HG02970 (cell line): Measurements from ENCODE around the gene FUT4.
"Not testable (repeated sequence)": the region's sequence is repeated elsewhere in the genome, so short reads cannot be mapped to it uniquely, and the experiment has no call there.

Experiments used
- ATAC-seq: cut with Tn5 transposase; IDR thresholded peaks from one replicate; pipeline ENCODE4 v1.9.1; 2021; ENCODE audit warnings: mild to moderate bottlenecking, moderate library complexity, moderate number of reproducible peaks; ENCODE audit not compliant: unreplicated experiment, low FRiP score

The FUT4 gene

DNA sequence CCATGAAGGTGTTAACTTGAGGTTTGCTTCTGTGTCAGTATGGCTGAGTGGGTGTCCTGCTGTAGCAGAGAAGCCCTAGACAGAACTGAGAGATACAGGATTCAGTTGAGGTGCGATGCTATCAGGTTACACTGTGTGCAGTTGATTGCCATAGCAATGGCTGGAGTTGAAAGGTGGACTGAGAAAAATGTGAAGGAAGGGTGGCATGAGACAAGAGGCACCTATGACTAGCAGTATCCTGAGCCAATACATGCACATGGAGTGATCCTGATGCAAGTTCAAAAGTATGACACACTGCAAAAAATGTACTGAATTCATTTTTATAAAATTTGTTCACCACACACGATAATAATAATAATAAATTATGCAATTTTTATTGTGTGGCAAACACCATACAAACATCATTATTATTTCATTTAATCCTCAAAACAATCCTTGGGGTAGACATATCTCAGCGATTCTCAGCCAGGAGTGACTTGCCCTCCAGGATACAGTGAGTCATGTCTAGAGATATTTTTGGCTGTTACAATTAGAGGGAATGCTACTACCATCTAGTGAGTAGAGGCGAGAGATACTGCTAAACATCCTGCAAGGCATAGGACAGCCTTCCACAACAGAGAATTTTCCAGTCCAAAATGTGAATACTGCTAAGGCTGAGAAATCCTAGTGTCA is 19.6 kb downstream of the FUT4 start:
- no peak for ATAC-seq

DNA sequence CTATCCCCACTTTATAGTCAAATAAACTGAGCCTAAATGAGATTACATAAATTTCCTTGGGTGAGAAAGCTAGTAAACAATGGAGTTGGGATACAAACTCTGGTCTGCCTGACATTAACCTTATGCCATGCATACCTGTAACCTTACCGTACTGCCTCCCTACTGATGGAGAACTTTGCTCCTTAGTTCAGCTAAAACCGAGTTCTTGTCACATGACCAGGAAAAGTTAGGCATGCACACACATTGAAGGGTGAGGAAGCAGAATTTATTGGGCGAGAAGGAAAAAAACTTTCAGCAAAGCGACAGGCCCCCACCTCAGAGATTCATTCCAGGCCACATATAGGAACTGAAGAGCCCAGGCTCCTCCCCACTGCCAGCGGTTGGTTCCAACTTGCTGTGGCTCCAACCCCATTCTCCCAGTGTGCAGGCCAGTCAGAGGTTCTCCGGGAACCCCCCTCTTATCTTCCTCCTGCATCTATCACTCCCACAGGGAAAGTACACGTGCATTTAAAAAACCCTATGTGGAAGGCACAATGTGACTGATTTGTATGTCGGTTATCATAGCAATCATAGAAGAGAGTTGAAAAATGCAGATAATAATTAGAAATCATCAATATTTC is 20.2 kb downstream of the FUT4 start:
- ATAC-seq: no peak

DNA sequence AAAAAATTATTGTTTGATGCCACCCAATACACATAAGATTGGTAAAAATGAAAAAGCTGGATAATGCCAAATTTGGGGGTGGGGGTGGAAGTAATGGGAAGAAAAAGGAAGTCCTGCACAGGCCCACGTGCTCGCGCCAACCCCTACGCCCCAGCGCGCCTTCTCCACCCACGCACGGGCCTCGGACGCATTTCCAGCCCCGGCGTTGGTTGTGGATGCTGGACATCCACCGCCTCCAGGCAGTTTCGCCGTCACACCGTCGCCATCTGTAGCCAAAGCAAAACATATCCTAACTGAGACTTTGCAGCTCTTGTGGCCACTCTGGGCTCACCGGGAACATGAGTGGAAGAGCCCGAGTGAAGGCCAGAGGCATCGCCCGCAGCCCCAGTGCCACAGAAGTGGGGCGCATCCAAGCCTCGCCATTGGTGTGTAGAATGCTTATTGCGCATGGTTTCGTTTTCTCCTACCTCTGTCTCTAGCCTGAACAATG is 23.5 kb downstream of the FUT4 start, which contains the start of gene PIWIL4:
TSS of gene PIWIL4 (plus strand) at position 188 of the 490 bp plus-strand sequence. CDS start at position 339, 151 bp downstream.
- ATAC-seq: no peak

DNA sequence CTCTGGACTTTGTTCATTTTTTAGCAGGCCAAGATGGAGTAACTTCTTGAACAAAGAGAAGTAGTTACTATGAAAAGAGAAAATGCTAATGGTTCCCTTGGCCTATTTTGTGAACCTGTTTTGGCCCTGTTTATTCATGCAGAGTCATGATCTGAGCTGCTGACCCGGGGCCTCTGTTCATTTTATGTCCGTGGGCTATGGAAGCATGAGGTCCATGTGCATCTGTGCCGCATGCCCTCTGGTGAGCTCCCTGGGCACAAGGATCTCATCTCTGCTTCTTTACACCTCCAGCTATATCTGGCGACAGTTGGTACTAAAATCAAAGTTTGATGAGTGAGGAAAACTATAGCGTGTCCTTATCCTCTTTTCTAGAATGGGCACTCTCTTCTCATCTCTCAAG is 24.5 kb downstream of the FUT4 start:
- ATAC-seq: no peak

DNA sequence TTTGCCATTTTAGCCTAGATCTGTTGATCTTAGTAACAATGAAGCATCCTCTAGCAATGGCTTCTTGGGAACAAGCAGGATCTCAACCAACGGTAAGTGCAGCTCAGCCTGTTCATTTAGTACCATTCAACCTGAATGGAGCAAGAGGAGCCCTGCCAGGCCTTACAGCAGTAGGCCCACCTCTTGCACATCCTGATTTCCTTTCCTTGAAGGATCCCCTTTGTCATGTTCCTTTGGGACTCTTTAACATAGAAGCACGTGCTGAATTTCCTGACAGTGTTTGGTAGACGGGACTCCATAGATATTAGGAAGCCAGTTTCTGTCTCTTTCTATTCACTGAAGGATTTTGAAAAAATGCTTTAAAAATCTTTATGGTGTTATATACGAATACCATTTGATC is 25.0 kb downstream of the FUT4 start:
- ATAC-seq: no peak

DNA sequence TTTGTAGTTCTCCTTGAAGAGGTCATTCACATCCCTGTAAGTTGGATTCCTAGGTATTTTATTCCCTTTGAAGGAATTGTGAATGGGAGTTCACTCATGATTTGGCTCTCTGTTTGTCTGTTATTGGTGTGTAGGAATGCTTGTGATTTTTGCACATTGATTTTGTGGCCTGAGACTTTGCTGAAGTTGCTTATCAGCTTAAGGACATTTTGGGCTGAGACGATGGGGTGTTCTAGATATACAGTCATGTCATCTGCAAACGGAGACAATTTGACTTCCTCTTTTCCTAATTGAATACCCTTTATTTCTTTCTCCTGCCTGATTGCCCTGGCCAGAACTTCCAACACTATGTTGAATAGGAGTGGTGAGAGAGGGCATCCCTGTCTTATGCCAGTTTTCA is 29.3 kb downstream of the FUT4 start:
- not testable (repeated sequence) for ATAC-seq

DNA sequence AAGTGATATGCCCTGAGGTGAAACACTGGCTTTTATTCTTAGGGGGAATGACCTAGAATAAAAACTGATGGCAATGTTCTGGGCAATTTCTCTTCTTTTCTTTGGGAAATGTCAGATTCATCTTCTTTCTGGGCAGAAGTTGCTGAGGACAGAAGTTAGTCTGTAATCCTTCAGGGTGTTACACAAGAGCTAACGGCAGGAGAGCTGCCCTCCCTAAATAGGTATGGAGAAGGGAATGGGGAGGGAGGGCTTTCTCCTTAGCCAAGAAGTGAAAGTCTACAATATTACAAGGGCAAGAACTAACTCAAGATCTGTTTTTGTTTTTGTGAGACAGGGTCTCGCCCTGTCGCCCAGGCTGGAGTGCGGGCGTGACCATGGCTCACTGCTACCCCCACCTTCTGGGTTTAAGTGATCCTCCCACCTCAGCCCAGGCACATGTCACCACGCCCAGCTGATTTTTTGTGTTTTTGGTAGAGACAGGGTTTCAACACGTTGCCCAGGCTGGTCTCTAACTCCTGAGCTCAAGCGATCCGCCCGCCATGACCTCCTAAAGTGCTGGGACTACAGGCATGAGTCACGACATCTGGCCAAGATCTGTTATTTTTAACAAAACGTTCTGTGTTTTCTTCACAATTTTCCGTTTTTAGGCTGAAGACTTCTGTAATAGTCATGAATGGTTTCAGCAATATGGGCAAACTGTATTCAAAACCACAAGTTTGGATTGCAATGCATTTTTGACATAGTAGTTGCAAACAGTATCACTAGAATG is 30.7 kb downstream of the FUT4 start:
- no peak for ATAC-seq

DNA sequence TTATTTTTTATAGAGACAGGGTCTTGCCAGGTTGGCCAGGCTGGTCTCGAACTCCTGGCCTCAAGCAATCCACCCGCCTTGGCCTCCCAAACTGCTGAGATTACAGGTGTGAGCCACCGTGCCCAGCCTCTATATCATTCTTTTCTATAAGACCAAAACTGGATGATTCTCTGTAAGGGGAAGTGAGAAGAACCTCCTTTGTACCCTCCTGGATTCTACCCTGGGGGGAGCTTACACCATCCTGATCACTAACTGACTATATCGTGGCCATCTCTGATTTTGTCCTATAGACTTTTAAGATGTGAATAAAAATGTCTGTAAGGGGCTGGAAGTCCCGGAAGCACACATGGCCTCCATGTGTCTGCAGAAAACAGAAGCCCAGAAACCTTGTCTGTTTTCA is 32.6 kb downstream of the FUT4 start:
- ATAC-seq: no peak

DNA sequence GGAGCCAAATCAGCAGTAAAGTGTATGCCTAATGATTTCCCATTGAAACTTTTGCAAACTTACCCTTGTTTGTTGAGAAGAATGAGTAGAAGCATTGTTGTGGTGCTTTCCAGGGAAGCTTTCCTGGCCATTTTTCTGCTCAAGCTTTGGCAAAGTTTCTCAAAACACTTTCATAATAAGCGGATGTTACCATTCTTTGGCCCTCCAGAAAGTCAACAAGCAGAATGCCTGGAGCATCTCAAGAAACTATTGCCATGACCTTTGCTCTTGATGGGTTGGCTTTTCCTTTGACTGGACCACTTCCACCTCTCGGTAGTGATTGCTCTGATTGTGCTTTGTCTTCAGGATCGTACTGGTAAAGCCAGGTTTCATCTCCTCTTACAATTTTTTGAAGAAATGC is 34.1 kb downstream of the FUT4 start:
- ATAC-seq: no peak

- no peak for ATAC-seq
These were observed 38.2 kb downstream of the FUT4 start for GRCh38 chr11:94581926-94582325.

DNA sequence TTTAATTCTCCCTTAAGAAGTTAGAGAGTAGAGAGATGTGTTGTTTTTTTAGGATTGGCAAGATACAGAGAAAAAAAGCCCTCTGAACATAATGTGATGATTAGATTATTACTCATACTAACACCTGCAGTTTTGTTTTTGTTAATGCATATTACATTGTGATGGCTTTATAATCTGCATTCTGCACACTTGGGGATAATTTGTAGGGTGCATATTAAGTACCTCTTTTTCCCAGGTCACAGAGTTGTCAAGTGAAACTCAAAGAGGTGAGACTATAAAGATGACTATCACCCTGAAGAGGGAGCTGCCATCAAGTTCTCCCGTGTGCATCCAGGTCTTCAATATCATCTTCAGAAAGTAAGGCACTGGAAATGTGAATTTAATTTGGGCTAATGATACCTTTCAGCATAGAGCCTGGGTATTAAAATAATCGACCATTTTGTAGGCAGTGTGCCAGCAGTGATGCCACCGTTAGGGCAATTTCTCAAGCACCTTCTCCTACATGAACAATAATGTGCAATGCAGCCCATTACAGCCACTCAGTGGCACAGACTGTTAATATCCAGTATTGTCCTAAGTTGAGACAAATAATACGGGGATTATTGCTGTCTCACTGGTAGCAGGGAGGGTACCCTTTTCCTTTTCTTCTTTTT is 39.6 kb downstream of the FUT4 start:
- ATAC-seq: no peak

GRCh38 chr11:94583866-94584500 is 40.3 kb downstream of the FUT4 start:
- no peak for ATAC-seq

- ATAC-seq: no peak
These were observed 41.3 kb downstream of the FUT4 start for GRCh38 chr11:94584978-94585377.

- ATAC-seq: no peak
These were observed 41.7 kb downstream of the FUT4 start for GRCh38 chr11:94585399-94585798.

- no peak for ATAC-seq
These were observed 42.8 kb downstream of the FUT4 start for GRCh38 chr11:94586546-94586945.

- no peak for ATAC-seq
These were observed 43.3 kb downstream of the FUT4 start for GRCh38 chr11:94586978-94587377.

DNA sequence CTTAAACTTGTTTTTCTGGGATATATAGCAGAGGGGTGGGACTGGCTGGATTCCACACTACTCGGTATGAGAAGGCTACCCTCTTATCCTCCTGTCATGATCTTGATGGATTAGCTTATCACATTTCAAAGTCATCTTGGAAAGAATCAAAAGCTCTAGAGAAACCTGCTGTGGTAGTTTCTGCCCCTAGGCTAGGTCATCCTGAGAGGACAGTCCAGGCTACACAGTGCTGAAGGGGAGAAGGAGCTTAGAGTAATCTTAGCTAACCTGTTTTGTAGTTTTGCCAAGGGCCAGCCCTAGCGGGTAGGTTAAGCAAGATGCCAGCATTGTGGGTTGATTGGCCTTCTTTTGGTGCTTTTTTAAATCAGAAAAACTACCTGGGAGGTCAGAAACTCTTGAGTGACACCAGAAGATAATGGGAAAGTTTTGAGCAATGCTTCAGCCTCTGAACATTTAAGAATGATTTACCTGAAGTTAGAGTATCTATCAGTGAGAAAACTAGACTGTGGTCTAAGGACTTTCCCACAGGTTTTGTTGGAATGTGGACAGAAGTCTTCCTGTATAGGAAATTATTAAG is 44.7 kb downstream of the FUT4 start:
- ATAC-seq: no peak

DNA sequence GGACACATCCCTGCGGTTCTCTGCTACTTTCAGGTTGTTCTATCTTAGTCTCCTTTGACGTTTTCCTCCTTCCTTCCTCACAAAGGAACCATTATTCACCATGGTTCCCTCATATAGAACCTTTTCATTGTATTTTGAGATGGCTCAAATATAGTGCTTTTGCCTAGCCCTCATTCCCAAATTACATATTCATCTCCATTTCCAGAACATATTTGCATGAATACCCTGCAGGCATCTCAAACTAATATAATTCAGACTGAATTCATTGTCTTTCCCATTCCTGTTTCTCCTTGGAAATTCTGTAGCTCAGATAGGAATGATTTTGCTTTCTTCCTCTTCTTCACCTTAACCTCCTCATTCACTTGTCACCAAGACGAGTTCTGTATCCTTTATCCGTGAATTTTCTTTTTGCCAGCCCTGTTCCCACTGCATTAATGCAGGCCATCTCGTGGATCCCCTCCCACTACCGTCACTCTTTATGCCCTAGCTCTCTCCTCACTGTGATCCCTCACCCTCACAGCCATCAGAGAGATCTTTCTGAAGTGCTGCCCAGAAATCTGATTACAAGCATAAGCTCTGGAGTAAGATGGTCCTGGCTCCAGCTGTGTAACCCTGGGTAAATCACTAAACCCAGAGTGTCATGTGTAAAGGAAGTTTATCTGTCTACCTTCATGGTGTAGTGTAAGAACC is 46.8 kb downstream of the FUT4 start:
- no peak for ATAC-seq

DNA sequence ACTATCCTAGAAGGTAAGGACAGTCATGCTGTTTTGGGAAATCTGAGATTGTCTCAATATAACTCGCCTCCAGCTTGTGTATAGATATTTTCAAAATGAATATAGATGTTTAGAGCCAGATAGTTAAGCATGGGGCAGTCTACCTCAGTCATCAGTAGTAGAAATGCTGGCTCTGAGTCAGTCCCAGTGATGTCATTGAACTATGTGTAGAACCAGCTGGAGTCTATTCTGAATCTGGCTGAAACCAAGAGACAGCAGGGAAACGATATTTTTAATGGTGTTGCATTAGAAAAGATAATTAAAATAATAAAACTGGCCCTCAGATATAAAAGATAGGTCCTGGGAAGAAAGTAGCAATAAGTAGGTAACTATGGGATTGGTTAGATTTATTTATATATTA is 49.3 kb downstream of the FUT4 start:
- ATAC-seq: peak; percentile 61

GRCh38 chr11:94595076-94595475 is 51.4 kb downstream of the FUT4 start:
- no peak for ATAC-seq
